Right lobe of liver (tissue), 6 donors: ENCODE measurements around the gene CDC42BPA. TPM values are rescaled to one million over a fixed set of nuclear protein-coding genes. Genes with fewer than 3 reads are reported as not detected.

ENCODE experiments used
- ATAC-seq, 4 donors: fragments of 200-7000 bp; cut with Tn5 transposase; one replicate each; pipeline ENCODE4 v1.9.1; 2020; ENCODE audit warnings: mild to moderate bottlenecking in 4 of 4, moderate library complexity in 4 of 4
- DNase-seq, 3 donors: peaks; one replicate each; pipeline ENCODE4 v3.0.0-alpha.2; 2020
- H3K27ac ChIP-seq, 3 donors: fragments of 200-600 bp; one replicate each; pipeline ENCODE4 v1.8.0; 2022
- H3K27me3 ChIP-seq, 2 donors: fragments of 200-600 bp; one replicate each; pipeline ENCODE4 v1.8.0; 2022
- H3K36me3 ChIP-seq, 4 donors: fragments of 200-600 bp; sonication (generic) in 1 of 4; one replicate each; pipeline versions ENCODE4 v1.5.1 to v1.8.0; 2017 to 2022; ENCODE audit warnings: control low read depth in 1 of 4
- H3K4me1 ChIP-seq, 4 donors: fragments of 200-600 bp; sonication (generic) in 1 of 4; one replicate each; pipeline versions ENCODE4 v1.5.1 to v1.8.0; 2017 to 2022; ENCODE audit warnings: control low read depth in 1 of 4
- H3K4me3 ChIP-seq, 3 donors: fragments of 200-600 bp; one replicate each; pipeline ENCODE4 v1.8.0; 2022
- H3K9me3 ChIP-seq, 4 donors: fragments of 200-600 bp; sonication (generic) in 1 of 4; one replicate each; pipeline versions ENCODE4 v1.5.1 to v1.8.0; 2017 to 2022; ENCODE audit warnings: control low read depth in 1 of 4
- POLR2A ChIP-seq: fragments of 450-650 bp; IDR thresholded peaks from one replicate; pipeline ENCODE4 v1.6.1; 2017; ENCODE audit warnings: antibody characterized with exemption, mild to moderate bottlenecking
- WGBS: methylation state at CpG from one replicate; pipeline ENCODE4 v1.1.6; 2018; ENCODE audit warnings: low coverage, low lambda C conversion rate; ENCODE audit not compliant: insufficient coverage; ENCODE audit errors: missing lambda C conversion rate; 5-methylcytosine and 5-hydroxymethylcytosine counted together
- intact Hi-C, 2 donors: fragments of 100-400 bp; cut with DNase I; formaldehyde crosslinking; loops; one replicate each; pipeline versions ENCODE4 v1.11.2 to v1.14.1; 2022
- total RNA-seq, 6 experiments: library from RNA; depleted of rRNA in 2 of 6; stranded (reverse); fragments of >200 nt in 2 of 6; fragmentation: NEBNext Ultra II Directional in 3 of 6; extraction: Animal tissue kit (Norgen Biotek cat#: 25700) in 3 of 6; gene quantifications; one replicate each; pipeline versions ENCODE4 v1.1.0 to v1.2.4, GENCODE V29; 2016 to 2023
- TF ChIP-seq, protein P1 (sequence below), 4 donors: fragments of 200-600 bp in 3 of 4; fragments of 450-650 bp in 1 of 4; IDR thresholded peaks; one replicate each; pipeline versions ENCODE4 v1.5.1 to v1.8.0; 2016 to 2022; ENCODE audit warnings: antibody characterized with exemption in 4 of 4, mild to moderate bottlenecking in 2 of 4
- donor health status: DM: no; HTN: yes; CAD: no.
- donor health status: DM: no; HTN: no; CAD: no.
- donor health status: DM: no; HTN: no; CAD: no.
- donor health status: DM: no; HTN: yes; CAD: no.
- donor health status: DM: no; HTN: yes; CAD: no.

CDC42BPA gene
- total RNA-seq, 6 experiments from 2014 or later, result 11.4 to 35.0 (median 22.2) TPM

DNA sequence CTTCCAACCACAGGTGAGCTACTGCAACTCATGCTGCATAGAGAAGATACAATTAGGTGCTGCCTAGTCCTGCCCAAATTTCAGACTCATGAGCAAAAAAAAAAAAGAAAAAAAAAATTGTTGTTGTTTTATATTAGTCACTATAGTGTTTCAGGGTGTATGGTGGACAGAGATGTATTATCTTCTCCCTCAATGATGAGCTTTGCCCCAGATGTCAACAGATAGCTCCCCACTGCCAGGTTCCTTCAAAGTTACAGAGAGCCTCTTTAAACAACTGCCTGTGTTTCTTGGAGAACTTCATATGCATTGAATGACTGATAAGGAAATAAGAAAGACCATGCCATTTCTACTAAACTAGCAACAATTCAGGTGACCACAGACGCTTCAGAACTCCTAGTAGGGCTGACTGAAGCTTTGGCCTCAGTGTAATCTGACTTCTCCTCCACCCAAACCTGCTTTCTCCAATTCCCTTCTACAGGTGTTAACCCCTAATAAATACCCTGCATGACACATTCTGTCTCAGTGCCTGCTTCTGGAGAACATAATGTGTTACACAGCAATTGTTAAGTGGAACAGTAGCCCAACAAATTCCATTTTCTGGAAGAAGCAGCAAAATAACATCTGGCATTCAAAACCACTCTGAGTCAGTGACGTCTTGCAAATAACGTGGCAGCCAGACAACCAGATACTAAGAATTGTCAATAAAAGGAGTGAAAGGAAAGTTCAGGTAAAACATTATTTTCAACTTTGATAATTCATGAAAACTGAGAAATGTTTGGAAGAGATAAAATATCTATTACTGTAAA lies 147.7 kb downstream of the CDC42BPA start:
- Histone ChIP-seq H3K9me3 (no peaks in the 10 kb centered on the region), H3K36me3 (no peaks in the 10 kb centered on the region), H3K4me3 (no peak overlapping the region), H3K27me3 (no peaks in the 10 kb centered on the region), H3K27ac (no peak overlapping the region), H3K4me1 (no peaks in the 10 kb centered on the region)
- ATAC-seq (no peak), DNase-seq (no peak)
- intact Hi-C loops, result no loop called here
- 68% methylated on average over 3 of the region's 3 CpGs for WGBS
- TF ChIP-seq, protein P1, sequence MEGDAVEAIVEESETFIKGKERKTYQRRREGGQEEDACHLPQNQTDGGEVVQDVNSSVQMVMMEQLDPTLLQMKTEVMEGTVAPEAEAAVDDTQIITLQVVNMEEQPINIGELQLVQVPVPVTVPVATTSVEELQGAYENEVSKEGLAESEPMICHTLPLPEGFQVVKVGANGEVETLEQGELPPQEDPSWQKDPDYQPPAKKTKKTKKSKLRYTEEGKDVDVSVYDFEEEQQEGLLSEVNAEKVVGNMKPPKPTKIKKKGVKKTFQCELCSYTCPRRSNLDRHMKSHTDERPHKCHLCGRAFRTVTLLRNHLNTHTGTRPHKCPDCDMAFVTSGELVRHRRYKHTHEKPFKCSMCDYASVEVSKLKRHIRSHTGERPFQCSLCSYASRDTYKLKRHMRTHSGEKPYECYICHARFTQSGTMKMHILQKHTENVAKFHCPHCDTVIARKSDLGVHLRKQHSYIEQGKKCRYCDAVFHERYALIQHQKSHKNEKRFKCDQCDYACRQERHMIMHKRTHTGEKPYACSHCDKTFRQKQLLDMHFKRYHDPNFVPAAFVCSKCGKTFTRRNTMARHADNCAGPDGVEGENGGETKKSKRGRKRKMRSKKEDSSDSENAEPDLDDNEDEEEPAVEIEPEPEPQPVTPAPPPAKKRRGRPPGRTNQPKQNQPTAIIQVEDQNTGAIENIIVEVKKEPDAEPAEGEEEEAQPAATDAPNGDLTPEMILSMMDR (IDR thresholded peaks at IDR 0.05), result no peak
- TF ChIP-seq POLR2A, result no peak

DNA sequence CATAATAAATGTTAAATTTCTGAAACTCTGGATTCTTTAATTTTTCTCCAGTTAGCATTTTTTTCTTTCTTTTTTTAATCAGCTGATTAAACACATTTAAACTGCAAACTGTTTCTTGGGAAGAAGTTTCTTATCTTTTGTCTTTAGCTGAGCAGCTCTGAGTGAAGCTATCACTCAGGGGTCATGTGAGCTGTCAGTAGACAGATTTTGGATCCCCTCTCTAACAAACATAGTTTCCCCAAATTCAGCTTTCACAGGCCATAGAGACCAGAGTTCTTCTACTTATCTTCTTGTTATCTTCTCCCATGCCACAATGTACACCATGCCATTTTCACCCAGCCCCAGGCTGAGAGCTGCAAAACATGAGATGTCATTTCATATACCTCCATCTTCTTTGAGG lies 148.9 kb downstream of the CDC42BPA start:
- Histone ChIP-seq H3K4me1 (no peaks in the 10 kb centered on the region), H3K27ac (no peak overlapping the region), H3K9me3 (no peaks in the 10 kb centered on the region), H3K4me3 (no peak overlapping the region), H3K27me3 (no peaks in the 10 kb centered on the region), H3K36me3 (no peaks in the 10 kb centered on the region)
- TF ChIP-seq POLR2A, result no peak
- TF ChIP-seq, protein P1 (IDR thresholded peaks at IDR 0.05), result no peak
- no peak for DNase-seq
- ATAC-seq, result no peak
- intact Hi-C loops, result no loop called here

DNA sequence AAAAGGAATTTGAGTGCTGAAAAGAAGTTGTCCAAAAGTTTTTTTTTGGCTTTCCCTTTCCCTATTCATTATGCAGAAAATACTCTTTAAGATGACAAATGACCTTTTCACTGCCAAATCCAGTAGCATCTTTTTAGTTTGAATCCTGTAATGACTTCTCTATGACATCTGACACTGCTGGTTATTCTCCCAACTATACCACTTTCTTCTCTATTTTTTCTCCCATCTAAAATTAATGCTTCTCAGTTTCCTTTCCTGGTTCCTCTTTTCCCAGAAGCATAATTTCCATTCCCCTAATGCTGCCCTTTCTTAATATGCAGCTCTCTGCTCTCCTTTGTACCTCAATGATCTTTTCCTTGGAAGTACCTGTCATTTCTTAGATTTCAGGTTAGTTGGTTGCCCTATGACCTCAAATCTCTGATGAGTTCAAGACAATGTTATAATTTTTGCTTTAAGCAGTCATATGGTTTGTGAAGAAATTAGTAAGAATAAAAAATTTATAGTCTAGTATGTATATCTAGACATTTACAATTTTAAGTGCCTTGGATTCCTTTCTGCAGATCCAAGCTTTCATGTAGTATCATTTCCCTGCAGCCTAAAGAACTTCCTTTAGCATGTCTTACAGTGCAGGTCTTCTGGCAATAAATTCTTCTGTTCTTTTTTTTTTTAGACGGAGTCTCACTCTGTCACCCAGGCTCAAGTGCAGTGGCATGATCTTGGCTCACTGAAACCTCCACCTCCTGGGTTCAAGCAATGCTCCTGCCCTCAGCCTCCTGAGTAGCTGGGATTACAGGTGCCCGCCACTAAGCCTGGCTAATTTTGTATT lies 150.8 kb downstream of the CDC42BPA start:
- Histone ChIP-seq H3K36me3 (no peaks in the 10 kb centered on the region), H3K9me3 (no peaks in the 10 kb centered on the region), H3K4me1 (no peaks in the 10 kb centered on the region), H3K27me3 (no peaks in the 10 kb centered on the region), H3K27ac (no peak overlapping the region), H3K4me3 (no peak overlapping the region)
- intact Hi-C loops, result no loop called here
- TF ChIP-seq POLR2A, result no peak
- TF ChIP-seq, protein P1 (IDR thresholded peaks at IDR 0.05), result no peak
- WGBS, result 69% methylated on average over 2 of the region's 2 CpGs
- DNase-seq (no peak), ATAC-seq (no peak)

DNA sequence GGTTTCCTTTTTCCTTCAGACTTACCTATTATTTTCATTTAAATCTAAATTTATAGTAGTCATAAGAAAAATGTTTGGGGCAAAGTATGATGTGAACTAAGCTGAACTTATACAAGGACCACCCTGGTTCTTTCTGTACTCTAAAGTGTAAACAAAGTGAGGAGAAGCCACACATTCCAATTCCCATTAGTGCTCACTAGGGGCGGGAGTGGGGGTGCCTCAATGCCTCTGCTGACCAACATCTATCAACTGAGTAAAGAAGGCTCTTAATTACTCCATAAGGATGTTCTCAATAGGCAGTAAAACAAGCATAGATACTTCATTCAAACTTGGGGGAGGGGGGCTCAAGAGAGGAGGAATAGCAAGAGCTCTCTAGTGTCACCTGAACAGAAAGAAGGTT lies 151.7 kb downstream of the CDC42BPA start:
- DNase-seq (no peak), ATAC-seq (no peak)
- 100% methylated on average over 1 of the region's 1 CpG for WGBS
- H3K4me1 ChIP-seq, result no peaks in the 10 kb centered on the region
- H3K27ac ChIP-seq, result no peak overlapping the region
- no peak for TF ChIP-seq POLR2A
- TF ChIP-seq, protein P1 (IDR thresholded peaks at IDR 0.05), result no peak
- H3K27me3 ChIP-seq, result no peaks in the 10 kb centered on the region
- no peaks in the 10 kb centered on the region for H3K9me3 ChIP-seq
- intact Hi-C loops, result no loop called here
- H3K36me3 ChIP-seq, result no peaks in the 10 kb centered on the region
- H3K4me3 ChIP-seq, result no peak overlapping the region
